ENCODE results near the gene CCSER1.

CCSER1 gene

DNA sequence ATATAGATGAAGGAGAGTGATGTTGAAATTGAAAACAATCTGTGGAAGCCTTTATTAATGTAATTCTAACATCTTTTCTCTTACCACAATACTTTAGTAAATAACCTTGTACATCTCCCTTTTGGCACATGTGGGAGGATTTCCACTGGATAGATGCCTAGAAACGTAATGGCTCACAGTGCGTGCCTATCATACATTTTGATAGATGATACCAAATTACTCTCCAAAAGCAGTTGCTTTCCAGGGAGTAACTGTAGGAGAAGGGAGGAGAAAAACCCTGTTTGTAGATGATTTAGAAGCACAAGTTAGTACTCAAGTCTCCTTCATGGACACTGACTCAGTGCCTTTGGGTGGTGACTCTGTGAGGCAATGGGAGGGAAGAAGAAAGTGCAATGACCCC, 476.3 kb downstream of the CCSER1 start:
- TF ChIP-seq, protein P1, sequence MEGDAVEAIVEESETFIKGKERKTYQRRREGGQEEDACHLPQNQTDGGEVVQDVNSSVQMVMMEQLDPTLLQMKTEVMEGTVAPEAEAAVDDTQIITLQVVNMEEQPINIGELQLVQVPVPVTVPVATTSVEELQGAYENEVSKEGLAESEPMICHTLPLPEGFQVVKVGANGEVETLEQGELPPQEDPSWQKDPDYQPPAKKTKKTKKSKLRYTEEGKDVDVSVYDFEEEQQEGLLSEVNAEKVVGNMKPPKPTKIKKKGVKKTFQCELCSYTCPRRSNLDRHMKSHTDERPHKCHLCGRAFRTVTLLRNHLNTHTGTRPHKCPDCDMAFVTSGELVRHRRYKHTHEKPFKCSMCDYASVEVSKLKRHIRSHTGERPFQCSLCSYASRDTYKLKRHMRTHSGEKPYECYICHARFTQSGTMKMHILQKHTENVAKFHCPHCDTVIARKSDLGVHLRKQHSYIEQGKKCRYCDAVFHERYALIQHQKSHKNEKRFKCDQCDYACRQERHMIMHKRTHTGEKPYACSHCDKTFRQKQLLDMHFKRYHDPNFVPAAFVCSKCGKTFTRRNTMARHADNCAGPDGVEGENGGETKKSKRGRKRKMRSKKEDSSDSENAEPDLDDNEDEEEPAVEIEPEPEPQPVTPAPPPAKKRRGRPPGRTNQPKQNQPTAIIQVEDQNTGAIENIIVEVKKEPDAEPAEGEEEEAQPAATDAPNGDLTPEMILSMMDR (IDR thresholded peaks at IDR 0.05; ENCODE audit: low read depth, low read length, missing control alignments), result no peak
- H3K36me3 ChIP-seq (replicated peaks), result no peaks in the 10 kb centered on the region
- H3K27me3 ChIP-seq (replicated peaks), result no peaks in the 10 kb centered on the region
- no peak for DNase-seq
- no peak overlapping the region for H3K27ac ChIP-seq
- in situ Hi-C loops (cut with HindIII; ENCODE audit: low pct_ligation_motif_present, low sequenced_read_pairs), result no loop called here
- no peak overlapping the region for H3K4me3 ChIP-seq (ENCODE audit: low read depth, low read length)

DNA sequence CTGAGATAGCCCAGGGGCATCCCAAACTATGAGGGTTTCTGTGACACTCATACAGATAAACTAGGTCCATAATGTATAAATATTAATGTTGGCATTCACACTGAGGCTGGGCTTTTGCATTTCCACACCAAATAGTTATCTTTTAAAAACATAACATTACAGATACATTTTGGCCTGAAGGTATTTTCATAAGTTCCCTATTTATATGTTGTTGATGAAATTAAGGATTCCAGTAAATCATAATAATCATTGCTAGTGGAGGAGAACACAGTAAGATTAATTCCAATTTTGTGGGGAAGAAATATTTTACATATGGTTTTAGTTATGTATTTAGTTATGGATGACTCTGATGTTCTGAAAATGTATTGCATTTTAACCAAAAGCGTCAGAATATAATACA, 479.6 kb downstream of the CCSER1 start:
- no peak for DNase-seq
- no peaks in the 10 kb centered on the region for H3K36me3 ChIP-seq (replicated peaks)
- in situ Hi-C loops (cut with HindIII; ENCODE audit: low pct_ligation_motif_present, low sequenced_read_pairs), result no loop called here
- no peak overlapping the region for H3K27ac ChIP-seq
- H3K4me3 ChIP-seq (ENCODE audit: low read depth, low read length), result no peak overlapping the region
- TF ChIP-seq, protein P1 (IDR thresholded peaks at IDR 0.05; ENCODE audit: low read depth, low read length, missing control alignments), result no peak
- no peaks in the 10 kb centered on the region for H3K27me3 ChIP-seq (replicated peaks)

DNA sequence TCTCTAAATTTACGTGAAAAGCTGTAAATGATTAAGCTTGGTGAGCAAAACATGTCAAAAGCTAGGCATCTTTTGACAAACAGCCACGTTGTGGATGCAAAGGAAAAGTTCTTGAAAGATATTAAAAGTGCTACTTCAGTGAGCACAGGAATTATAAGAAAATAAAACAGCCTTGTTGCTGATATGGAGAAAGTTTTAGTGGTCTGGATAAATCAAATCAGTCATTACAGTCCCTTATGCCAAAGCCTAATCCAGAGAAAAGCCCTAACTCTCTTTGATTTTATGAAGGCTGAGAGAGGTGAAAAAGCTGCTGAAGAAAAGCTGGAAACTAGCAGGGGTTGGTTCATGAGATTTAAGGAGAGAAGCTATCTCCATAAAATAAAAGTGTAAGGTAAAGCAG, 487.2 kb downstream of the CCSER1 start:
- Histone ChIP-seq H3K27me3 (replicated peaks) (no peaks in the 10 kb centered on the region), H3K4me3 (ENCODE audit: low read depth, low read length) (no peak overlapping the region), H3K36me3 (replicated peaks) (no peaks in the 10 kb centered on the region), H3K27ac (no peak overlapping the region)
- in situ Hi-C loops (cut with HindIII; ENCODE audit: low pct_ligation_motif_present, low sequenced_read_pairs), result no loop called here
- no peak for DNase-seq
- TF ChIP-seq, protein P1 (IDR thresholded peaks at IDR 0.05; ENCODE audit: low read depth, low read length, missing control alignments), result no peak

DNA sequence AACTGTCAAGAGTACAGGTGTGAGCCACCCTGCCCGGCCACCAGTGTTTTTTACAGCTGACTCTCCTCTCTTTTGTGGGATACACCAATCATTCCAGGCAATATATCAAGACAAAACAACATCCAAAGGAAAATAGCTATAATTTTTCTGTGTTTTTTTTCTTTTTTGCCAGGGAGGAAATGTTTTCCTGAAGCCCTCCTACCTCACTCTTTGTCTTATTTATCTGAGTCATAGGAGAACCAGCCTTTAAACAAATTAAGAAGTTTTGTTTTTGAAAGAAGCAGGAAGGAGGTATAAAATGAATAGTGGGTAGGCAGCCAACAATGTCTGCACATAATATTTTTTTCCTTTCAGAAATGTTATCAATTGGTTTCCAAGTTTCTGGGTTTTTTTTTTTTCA, 493.9 kb downstream of the CCSER1 start:
- in situ Hi-C loops (cut with HindIII; ENCODE audit: low pct_ligation_motif_present, low sequenced_read_pairs), result no loop called here
- Histone ChIP-seq H3K36me3 (replicated peaks) (no peaks in the 10 kb centered on the region), H3K4me3 (ENCODE audit: low read depth, low read length) (no peak overlapping the region), H3K27me3 (replicated peaks) (no peaks in the 10 kb centered on the region), H3K27ac (no peak overlapping the region)
- DNase-seq, result no peak
- TF ChIP-seq, protein P1 (IDR thresholded peaks at IDR 0.05; ENCODE audit: low read depth, low read length, missing control alignments), result no peak

DNA sequence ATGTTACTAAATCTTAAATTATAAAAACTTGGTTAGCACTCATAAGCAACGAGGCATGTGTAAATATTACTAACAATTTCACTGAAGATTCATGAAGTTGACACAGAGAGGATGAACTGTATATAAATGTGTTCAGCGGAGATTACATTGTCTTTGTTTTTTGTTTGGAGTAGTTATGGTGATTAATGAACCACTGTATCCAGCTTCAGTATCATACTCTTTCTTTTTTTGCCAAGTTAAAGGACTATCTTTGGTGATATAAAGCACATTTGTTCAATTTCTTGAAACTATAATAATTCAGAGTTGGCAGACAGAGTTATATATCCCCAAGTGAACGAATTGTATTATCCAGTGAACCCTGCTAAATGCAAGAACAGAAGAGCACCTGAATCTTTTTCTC, 497.6 kb downstream of the CCSER1 start:
- no peaks in the 10 kb centered on the region for H3K36me3 ChIP-seq (replicated peaks)
- no peak overlapping the region for H3K27ac ChIP-seq
- TF ChIP-seq, protein P1 (IDR thresholded peaks at IDR 0.05; ENCODE audit: low read depth, low read length, missing control alignments), result no peak
- DNase-seq, result no peak
- in situ Hi-C loops (cut with HindIII; ENCODE audit: low pct_ligation_motif_present, low sequenced_read_pairs), result no loop called here
- H3K4me3 ChIP-seq (ENCODE audit: low read depth, low read length), result no peak overlapping the region
- H3K27me3 ChIP-seq (replicated peaks), result no peaks in the 10 kb centered on the region

DNA sequence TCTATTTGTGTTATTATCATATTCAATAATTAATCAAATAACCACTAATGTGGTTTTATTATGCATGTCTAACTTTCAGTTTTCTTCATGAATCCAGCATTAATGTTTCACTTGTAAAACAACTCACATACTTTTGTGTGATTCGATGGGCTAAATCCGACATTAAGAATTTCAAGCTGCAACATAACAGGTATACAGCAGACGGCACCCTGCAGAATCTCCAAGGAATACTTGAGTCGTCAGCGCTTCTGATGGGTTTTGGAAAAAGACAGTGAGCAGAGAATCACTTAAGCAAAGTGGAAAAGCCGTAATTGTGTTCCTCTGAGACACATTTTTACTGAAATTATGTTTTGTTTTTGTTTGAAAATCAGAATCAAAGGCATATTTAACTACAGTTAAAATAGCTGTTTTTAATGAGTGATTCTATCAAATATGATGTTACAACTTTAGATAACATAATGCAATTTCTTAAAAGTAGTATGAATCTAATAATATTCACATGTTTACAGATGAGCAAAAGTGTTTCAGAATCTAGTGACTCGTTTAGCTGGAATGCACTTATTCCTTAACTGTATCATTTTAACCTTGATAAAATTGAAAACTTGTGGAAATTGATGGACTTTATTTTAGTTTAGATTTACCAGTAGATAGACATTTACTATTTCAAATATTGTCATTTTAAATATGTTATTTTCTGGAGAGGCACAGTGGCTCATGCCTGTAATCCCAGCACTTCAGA, 514.8 kb downstream of the CCSER1 start:
- DNase-seq, result no peak
- in situ Hi-C loops (cut with HindIII; ENCODE audit: low pct_ligation_motif_present, low sequenced_read_pairs), result no loop called here

More for the DNA sequence above, 514.8 kb downstream of the CCSER1 start:
- Histone ChIP-seq H3K4me3 (ENCODE audit: low read depth, low read length) (no peak overlapping the region), H3K36me3 (replicated peaks) (no peaks in the 10 kb centered on the region), H3K27ac (no peak overlapping the region), H3K27me3 (replicated peaks) (no peaks in the 10 kb centered on the region)
- TF ChIP-seq, protein P1 (IDR thresholded peaks at IDR 0.05; ENCODE audit: low read depth, low read length, missing control alignments), result peak; percentile 3

Measured in brain microvascular endothelial cell (primary cell).